ENCODE measurements around the gene ARAP3. TPM values are rescaled to one million over a fixed set of nuclear protein-coding genes. Genes with fewer than 3 reads are reported as not detected.
A peak's percentile ranks its signal among the peaks of the same experiment; 100 is the strongest.

ARAP3 gene
- polyA plus RNA-seq, 3 donors from 2014 or later: 0.68 to 1.3 TPM; not detected in 1

DNA sequence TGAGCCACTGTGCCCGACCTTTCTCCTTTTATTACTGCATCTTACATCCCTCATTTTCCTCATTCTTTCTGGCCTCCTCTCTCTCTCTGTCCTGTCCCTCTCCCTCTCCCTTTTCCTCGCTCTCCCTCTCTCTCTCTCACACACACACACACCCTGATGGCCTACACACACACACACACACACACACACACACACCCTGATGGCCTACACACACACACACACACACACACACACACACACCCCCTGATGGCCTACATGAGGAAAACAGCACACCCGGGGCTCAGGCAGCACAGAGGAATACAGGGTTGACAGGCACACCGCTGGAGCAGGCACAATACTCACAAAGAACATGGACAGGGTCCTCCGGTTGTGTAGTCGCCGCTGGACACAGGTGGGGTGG is 27.0 kb downstream of the ARAP3 start:
- Mint-ChIP-seq H3K27me3 (ENCODE audit: low read depth in 3 of 3) (peaks cover 0 to 2% (median 2%) of the 10 kb centered on the region in 3 donors), H3K27ac (no peak overlapping the region), H3K36me3 (peaks cover 22 to 33% (median 24%) of the 10 kb centered on the region in 3 donors), H3K4me3 (no peak overlapping the region), H3K9me3 (no peaks in the 10 kb centered on the region), H3K4me1 (peaks cover 23 to 31% of the 10 kb centered on the region in 2 donors)
- DNase-seq: no peak

- H3K36me3 Mint-ChIP-seq: peaks cover 20 to 33% (median 23%) of the 10 kb centered on the region in 3 donors
- H3K27me3 Mint-ChIP-seq (ENCODE audit: low read depth in 3 of 3): peaks cover 0 to 2% (median 2%) of the 10 kb centered on the region in 3 donors
- H3K4me3 Mint-ChIP-seq: no peak overlapping the region
- H3K27ac Mint-ChIP-seq: no peak overlapping the region
- DNase-seq: no peak
- peaks cover 30 to 37% of the 10 kb centered on the region in 2 donors for H3K4me1 Mint-ChIP-seq
- no peaks in the 10 kb centered on the region for H3K9me3 Mint-ChIP-seq
These were observed 27.7 kb downstream of the ARAP3 start for GRCh38 chr5:141654298-141654697.

GRCh38 chr5:141651728-141652105 is 30.3 kb downstream of the ARAP3 start:
- Mint-ChIP-seq H3K36me3 (peaks cover 13 to 17% (median 14%) of the 10 kb centered on the region in 3 donors), H3K4me1 (peaks cover 34 to 49% of the 10 kb centered on the region in 2 donors), H3K4me3 (peak overlapping the region; percentile 96 to 99 (median 98)), H3K27ac (peak overlapping the region; percentile 39 to 95 (median 83)), H3K9me3 (no peaks in the 10 kb centered on the region), H3K27me3 (ENCODE audit: low read depth in 3 of 3) (peaks cover 0 to 2% (median 2%) of the 10 kb centered on the region in 3 donors)
- no peak for DNase-seq

DNA sequence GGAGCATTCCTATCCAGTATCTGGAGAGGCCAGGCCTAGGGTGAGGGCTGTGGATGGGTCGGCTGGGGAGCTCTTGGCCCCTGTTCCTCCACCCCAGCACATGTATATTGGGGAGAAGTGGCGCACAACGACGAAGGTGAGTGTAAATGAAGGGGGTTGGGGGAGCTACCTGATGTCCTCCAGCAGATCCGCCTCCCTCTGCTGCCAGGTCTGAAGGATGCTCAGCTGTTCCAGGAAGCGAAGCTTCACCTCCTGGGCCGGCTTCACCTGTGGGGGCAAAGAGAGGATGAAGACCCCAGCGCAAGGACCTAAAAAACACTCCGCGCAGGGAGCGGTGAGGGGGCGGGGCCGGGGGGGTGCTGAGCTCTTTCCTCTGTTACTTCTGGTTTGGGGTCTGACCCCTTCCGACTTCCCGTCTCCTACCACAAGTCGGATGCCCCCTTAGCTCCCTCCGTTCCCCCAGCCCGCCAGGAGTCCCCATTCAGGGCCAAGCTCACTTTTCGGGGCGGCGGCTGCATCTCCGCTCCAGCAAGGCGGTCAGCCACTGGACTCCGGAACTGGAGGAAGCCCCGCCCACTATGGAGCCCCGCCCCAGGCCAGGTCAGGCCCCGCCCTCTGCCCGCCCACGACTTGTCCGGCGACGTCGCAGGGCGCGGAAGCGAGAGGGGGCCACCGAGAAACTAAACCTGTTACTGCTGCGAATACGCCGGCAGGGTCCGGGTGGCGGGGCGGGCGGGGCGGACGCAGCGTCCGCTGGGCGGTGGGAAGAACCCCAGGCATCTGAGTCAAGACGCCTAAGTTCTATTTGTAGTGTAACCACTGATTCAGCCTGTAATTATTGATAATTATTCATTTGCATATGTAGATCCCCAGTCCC is 30.9 kb downstream of the ARAP3 start, which contains the start of gene FCHSD1:
Gene FCHSD1, minus strand, starts transcription at position 568 of the 877 bp plus-strand sequence. Its CDS starts 50 bp downstream, at position 518.
- Mint-ChIP-seq H3K4me1 (peaks cover 35 to 49% of the 10 kb centered on the region in 2 donors), H3K27me3 (ENCODE audit: low read depth in 3 of 3) (peaks cover 0 to 2% (median 1%) of the 10 kb centered on the region in 3 donors), H3K36me3 (peaks cover 13 to 17% (median 16%) of the 10 kb centered on the region in 3 donors), H3K9me3 (no peaks in the 10 kb centered on the region), H3K27ac (peak within 1 kb of the TSS; percentile 84 to 98 (median 94)), H3K4me3 (peak within 1 kb of the TSS; percentile 96 to 99 (median 98))
- DNase-seq: peak; percentile 85 to 88 (median 87)

DNA sequence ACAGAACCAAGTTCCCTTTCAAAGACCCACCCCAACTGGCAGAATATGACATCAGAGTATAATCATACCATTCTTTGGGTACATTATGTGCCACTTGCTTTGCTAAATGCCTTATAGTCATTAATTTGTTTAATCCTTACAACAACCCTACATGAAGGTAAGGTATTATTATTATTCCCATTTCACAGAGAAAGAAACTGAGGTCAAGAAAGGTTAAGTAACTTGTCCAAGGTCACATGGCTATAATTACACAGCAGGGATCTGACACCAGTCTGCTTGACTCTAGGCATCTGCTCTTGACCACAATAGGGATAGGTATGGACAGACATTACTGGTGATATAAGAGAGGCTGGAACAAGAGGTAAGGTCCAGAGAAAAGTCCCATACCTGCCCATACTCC is 32.1 kb downstream of the ARAP3 start:
- Mint-ChIP-seq H3K27me3 (ENCODE audit: low read depth in 3 of 3) (peaks cover 0 to 2% (median 0%) of the 10 kb centered on the region in 3 donors), H3K27ac (peak overlapping the region in 5 of 6 donors; percentile 75 to 93 (median 84)), H3K36me3 (peaks cover 5 to 17% (median 13%) of the 10 kb centered on the region in 3 donors), H3K4me3 (peak overlapping the region; percentile 75 to 99 (median 96)), H3K9me3 (no peaks in the 10 kb centered on the region), H3K4me1 (peaks cover 35 to 49% of the 10 kb centered on the region in 2 donors)
- DNase-seq: no peak

GRCh38 chr5:141649056-141649688 is 32.9 kb downstream of the ARAP3 start:
- peaks cover 5 to 19% (median 15%) of the 10 kb centered on the region in 3 donors for H3K36me3 Mint-ChIP-seq
- H3K4me1 Mint-ChIP-seq: peaks cover 35 to 49% of the 10 kb centered on the region in 2 donors
- H3K27ac Mint-ChIP-seq: peak overlapping the region in 5 of 6 donors; percentile 36 to 92 (median 55)
- peak overlapping the region in 2 of 5 donors; percentile 14 to 99 for H3K4me3 Mint-ChIP-seq
- DNase-seq: no peak
- H3K27me3 Mint-ChIP-seq (ENCODE audit: low read depth in 3 of 3): peaks cover 0 to 2% (median 0%) of the 10 kb centered on the region in 3 donors
- H3K9me3 Mint-ChIP-seq: no peaks in the 10 kb centered on the region

- peaks cover 5 to 19% (median 15%) of the 10 kb centered on the region in 3 donors for H3K36me3 Mint-ChIP-seq
These were observed 34.2 kb downstream of the ARAP3 start for GRCh38 chr5:141647851-141648250.

GRCh38 chr5:141647242-141647641 is 34.8 kb downstream of the ARAP3 start:
- H3K9me3 Mint-ChIP-seq: no peaks in the 10 kb centered on the region
- H3K36me3 Mint-ChIP-seq: peaks cover 5 to 19% (median 15%) of the 10 kb centered on the region in 3 donors
- H3K4me3 Mint-ChIP-seq: no peak overlapping the region
- H3K4me1 Mint-ChIP-seq: peaks cover 32 to 40% of the 10 kb centered on the region in 2 donors
- DNase-seq: no peak
- H3K27me3 Mint-ChIP-seq (ENCODE audit: low read depth in 3 of 3): no peaks in the 10 kb centered on the region
- no peak overlapping the region for H3K27ac Mint-ChIP-seq

More at GRCh38 chr5:141647851-141648250, 34.2 kb downstream of the ARAP3 start:
- no peaks in the 10 kb centered on the region for H3K9me3 Mint-ChIP-seq
- H3K27ac Mint-ChIP-seq: peak overlapping the region in 1 of 6 donors; percentile 39
- H3K4me1 Mint-ChIP-seq: peaks cover 33 to 46% of the 10 kb centered on the region in 2 donors
- DNase-seq: no peak
- no peaks in the 10 kb centered on the region for H3K27me3 Mint-ChIP-seq (ENCODE audit: low read depth in 3 of 3)
- H3K4me3 Mint-ChIP-seq: no peak overlapping the region

DNA sequence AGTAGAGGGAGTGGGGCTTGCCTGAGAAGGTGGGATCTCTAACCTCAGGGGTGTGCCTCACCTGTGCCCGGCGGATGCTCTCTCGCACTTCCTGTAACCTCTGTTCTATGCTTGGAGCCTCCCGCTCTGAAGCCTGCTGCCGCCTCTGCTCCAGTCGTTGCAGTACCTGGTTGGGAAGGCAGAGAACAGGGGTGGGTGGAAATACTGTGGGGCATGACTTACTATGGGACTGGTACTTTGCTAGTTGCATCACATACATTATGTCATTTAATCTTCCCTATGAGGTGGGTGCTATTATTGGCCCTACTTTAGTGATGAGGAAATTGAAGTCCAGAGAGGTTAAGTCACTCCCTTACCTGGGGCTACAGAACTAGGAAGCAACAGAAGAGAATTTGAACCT is 36.0 kb downstream of the ARAP3 start:
- peaks cover 22 to 28% of the 10 kb centered on the region in 2 donors for H3K4me1 Mint-ChIP-seq
- no peak overlapping the region for H3K27ac Mint-ChIP-seq
- H3K9me3 Mint-ChIP-seq: no peaks in the 10 kb centered on the region
- H3K27me3 Mint-ChIP-seq (ENCODE audit: low read depth in 3 of 3): no peaks in the 10 kb centered on the region
- H3K4me3 Mint-ChIP-seq: no peak overlapping the region
- H3K36me3 Mint-ChIP-seq: peaks cover 8 to 22% (median 15%) of the 10 kb centered on the region in 3 donors
- DNase-seq: no peak

DNA sequence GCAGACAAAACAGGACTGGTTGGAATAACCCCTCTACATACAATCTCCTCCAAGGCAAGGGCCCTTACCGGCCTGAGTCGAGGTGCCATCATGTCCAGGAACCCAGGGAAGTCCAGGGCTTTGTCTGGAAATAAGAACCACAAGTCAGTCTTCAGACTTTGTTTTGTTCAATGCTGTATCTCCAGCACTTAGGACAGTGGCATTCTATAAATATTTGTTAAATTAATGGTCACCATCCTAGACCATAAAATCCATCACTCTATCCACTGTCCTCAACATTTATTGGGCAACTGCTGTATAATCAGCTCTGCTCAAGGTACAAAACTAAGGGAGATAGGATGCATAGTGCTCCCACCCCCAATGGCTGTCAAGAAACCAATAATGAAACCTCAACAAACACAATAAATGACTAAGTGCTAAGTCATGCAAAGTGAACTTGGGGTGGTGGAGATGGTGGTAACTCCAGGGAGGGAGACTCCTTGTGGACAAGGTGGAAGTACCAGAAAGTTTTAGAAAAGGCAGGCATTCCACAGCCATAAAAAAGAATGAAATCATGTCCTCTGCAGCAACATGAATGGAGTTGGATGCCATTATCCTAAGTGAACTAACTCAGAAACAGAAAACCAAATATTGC is 40.3 kb downstream of the ARAP3 start:
- Mint-ChIP-seq H3K4me1 (peaks cover 10% of the 10 kb centered on the region in 2 donors), H3K27me3 (ENCODE audit: low read depth in 3 of 3) (peaks cover 0 to 9% (median 0%) of the 10 kb centered on the region in 3 donors), H3K9me3 (no peaks in the 10 kb centered on the region), H3K27ac (peak overlapping the region in 3 of 6 donors; percentile 4 to 60 (median 28)), H3K36me3 (peaks cover 8 to 16% (median 8%) of the 10 kb centered on the region in 3 donors), H3K4me3 (no peak overlapping the region)
- DNase-seq: no peak

DNA sequence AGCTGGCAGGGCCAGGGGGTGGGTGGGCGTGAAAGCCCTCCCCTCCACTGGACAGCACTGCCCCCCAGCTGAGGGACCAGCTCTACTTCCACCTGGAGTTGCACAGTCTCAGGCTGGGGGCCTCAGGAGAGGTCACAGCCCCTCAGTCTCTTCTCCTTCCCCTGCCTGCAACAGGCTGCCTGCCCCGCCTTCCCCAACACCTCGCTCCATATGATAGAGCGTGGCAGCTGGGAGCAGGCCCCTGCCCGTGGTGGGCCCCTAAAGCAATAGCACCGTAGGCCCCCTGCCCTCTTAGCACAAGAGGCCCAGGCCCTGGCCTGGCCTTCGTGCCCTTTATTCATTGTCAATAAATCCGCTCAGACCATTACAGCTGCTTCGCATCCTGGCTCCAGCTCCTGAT is 41.3 kb downstream of the ARAP3 start:
- Mint-ChIP-seq H3K27ac (peak overlapping the region in 4 of 6 donors; percentile 17 to 61 (median 43)), H3K4me3 (no peak overlapping the region), H3K9me3 (no peaks in the 10 kb centered on the region), H3K36me3 (peaks cover 4 to 8% (median 5%) of the 10 kb centered on the region in 3 donors), H3K27me3 (ENCODE audit: low read depth in 3 of 3) (peaks cover 0 to 14% (median 5%) of the 10 kb centered on the region in 3 donors), H3K4me1 (peaks cover 15 to 17% of the 10 kb centered on the region in 2 donors)
- DNase-seq: no peak

DNA sequence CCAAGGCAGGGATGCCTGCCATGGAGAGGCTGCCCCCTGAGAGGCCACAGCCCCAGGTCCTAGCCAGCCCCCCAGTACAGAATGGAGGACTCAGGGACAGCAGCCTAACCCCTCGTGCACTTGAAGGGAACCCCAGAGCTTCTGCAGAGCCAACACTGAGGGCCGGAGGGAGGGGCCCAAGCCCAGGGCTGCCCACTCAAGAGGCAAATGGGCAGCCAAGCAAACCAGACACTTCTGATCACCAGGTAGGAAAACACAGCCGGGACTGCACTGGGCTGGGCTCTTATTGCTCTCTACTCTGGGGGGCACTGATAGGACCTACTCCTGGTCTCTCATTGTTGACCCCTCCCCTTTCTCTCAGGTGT is 42.0 kb downstream of the ARAP3 start:
- Mint-ChIP-seq H3K36me3 (peaks cover 3 to 6% (median 4%) of the 10 kb centered on the region in 3 donors), H3K27me3 (ENCODE audit: low read depth in 3 of 3) (peaks cover 0 to 14% (median 5%) of the 10 kb centered on the region in 3 donors), H3K27ac (no peak overlapping the region), H3K4me1 (peaks cover 22 to 24% of the 10 kb centered on the region in 2 donors), H3K4me3 (no peak overlapping the region), H3K9me3 (no peaks in the 10 kb centered on the region)
- DNase-seq: no peak

DNA sequence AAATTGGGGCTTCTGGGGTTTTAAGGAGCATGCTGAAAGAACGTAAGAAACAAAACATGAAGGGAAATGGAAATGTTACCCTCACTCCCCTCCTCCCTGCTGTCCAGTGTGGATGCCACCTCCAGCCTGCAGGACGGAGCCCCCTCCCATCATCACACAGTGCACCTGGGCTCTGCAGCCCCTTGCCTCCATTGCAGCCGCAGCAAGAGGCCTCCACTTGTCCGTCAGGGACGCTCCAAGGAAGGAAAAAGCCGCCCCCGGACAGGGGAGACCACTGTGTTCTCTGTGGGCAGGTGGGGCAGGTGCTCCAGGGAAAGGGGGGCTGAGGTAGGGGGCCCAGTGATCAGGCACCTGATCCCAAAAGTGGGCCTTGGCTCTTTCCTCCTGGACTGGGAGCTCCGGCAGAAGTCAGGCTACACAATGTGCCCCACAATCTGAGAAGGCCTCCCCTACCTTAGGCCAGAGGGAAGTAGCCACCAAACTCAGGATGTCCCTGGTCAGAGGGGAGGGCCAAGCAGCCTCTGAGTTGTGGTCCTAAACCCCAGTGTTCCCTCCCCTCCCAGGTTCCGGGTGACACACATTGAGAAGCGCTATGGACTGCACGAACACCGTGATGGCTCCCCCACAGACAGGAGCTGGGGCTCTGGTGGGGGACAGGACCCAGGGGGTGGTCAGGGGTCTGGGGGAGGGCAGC is 42.5 kb downstream of the ARAP3 start:
- Mint-ChIP-seq H3K4me1 (peaks cover 25 to 29% of the 10 kb centered on the region in 2 donors), H3K36me3 (peaks cover 0 to 4% (median 3%) of the 10 kb centered on the region in 3 donors), H3K4me3 (no peak overlapping the region), H3K9me3 (no peaks in the 10 kb centered on the region), H3K27me3 (ENCODE audit: low read depth in 3 of 3) (peaks cover 0 to 14% (median 5%) of the 10 kb centered on the region in 3 donors), H3K27ac (no peak overlapping the region)
- no peak for DNase-seq

Data from immature natural killer cell (primary cell).